Endothelial cell of umbilical vein (primary cell): ENCODE measurements around the gene AARS2. TPM values are rescaled to one million over a fixed set of nuclear protein-coding genes. Genes with fewer than 3 reads are reported as not detected.

Source experiments
- BruUV-seq: library from RNA; stranded (reverse); fragments of 400-500 nt; replicated peaks from 2 replicates; lab custom pipeline; 2021; lab: Mats Ljungman, UMichigan
- CTCF ChIA-PET: fragments of 300-600, 350-600 bp; sonication (Branson Sonifier 250); formaldehyde crosslinking; loops from one replicate; lab custom pipeline; 2021; ENCODE audit warnings: antibody characterized with exemption, inconsistent platforms; lab: Charles Lee
- POLR2A ChIA-PET: fragments of 300-600, 350-600 bp; sonication (Branson Sonifier 250); formaldehyde crosslinking; loops from one replicate; lab custom pipeline; 2021; ENCODE audit warnings: antibody characterized with exemption, inconsistent platforms; lab: Charles Lee
- DNase-seq: peaks from one replicate; pipeline ENCODE4 v3.0.0-alpha.2; 2011; ENCODE audit warnings: low read depth, low spot score
- FAIRE-seq: peaks from 2 replicates; lab custom pipeline; 2011; peaks lifted over from hg19 to GRCh38; lab: Jason Lieb, UNC
- H2AFZ ChIP-seq: 2 replicates; pipeline ENCODE4 v1.6.0; 2012; ENCODE audit warnings: low read depth, low read length, control low read depth, inconsistent platforms
- H3K27ac ChIP-seq: 2 replicates; pipeline ENCODE4 v1.5.1; 2011; ENCODE audit warnings: low read depth, mild to moderate bottlenecking, control low read depth, low read length, moderate library complexity; ENCODE audit not compliant: insufficient read depth
- H3K27me3 ChIP-seq, 2 experiments: 2 replicates each; pipeline versions ENCODE4 v1.6.0 to v1.6.1; 2011; ENCODE audit warnings: low read length in 2 of 2, mixed read lengths in 1 of 2; ENCODE audit not compliant: control insufficient read depth in 2 of 2, insufficient read depth in 2 of 2
- H3K36me3 ChIP-seq, 2 experiments: 2 replicates in 1 of 2; 3 replicates in 1 of 2; pipeline ENCODE4 v1.5.1; 2011; ENCODE audit warnings: low read length in 2 of 2, mild to moderate bottlenecking in 1 of 2, moderate library complexity in 1 of 2; ENCODE audit not compliant: control insufficient read depth in 2 of 2, insufficient read depth in 2 of 2; ENCODE audit errors: extremely low read depth in 1 of 2
- H3K4me1 ChIP-seq: 3 replicates; pipeline ENCODE4 v1.5.1; 2011; ENCODE audit warnings: mild to moderate bottlenecking, low read length; ENCODE audit not compliant: control insufficient read depth, insufficient read depth; ENCODE audit errors: extremely low read depth
- H3K4me2 ChIP-seq: 2 replicates; pipeline ENCODE4 v1.6.1; 2011; ENCODE audit warnings: low read length, control low read depth, mixed read lengths; ENCODE audit not compliant: insufficient read depth
- H3K4me3 ChIP-seq, 3 experiments: fragments of 200-600 bp in 1 of 3; sonication (generic), shearing (Covaris generic) in 1 of 3; replicated peaks in 1 of 3; 2 replicates each; pipeline ENCODE4 v1.5.1; 2011 to 2016; ENCODE audit warnings: control low read depth in 3 of 3, low read length in 3 of 3, mild to moderate bottlenecking in 2 of 3, inconsistent platforms in 1 of 3, low read depth in 1 of 3, moderate library complexity in 1 of 3; ENCODE audit not compliant: insufficient read depth in 1 of 3
- H3K79me2 ChIP-seq: 2 replicates; pipeline ENCODE4 v1.6.0; 2012; ENCODE audit warnings: low read length, inconsistent platforms; ENCODE audit not compliant: control insufficient read depth, insufficient read depth
- H3K9ac ChIP-seq: replicated peaks from 2 replicates; pipeline ENCODE3; 2011; ENCODE audit warnings: low read length, control low read depth; ENCODE audit not compliant: insufficient read depth; ENCODE audit errors: extremely low read depth
- H3K9me1 ChIP-seq: replicated peaks from 3 replicates; pipeline ENCODE4 v1.6.0; 2011; ENCODE audit warnings: mild to moderate bottlenecking, low read length; ENCODE audit not compliant: control insufficient read depth, insufficient read depth; ENCODE audit errors: extremely low read depth
- H3K9me3 ChIP-seq: replicated peaks from 2 replicates; pipeline ENCODE4 v1.5.1; 2012; ENCODE audit warnings: low read length, inconsistent platforms; ENCODE audit not compliant: control insufficient read depth, insufficient read depth
- H4K20me1 ChIP-seq: replicated peaks from 2 replicates; pipeline ENCODE3; 2011; ENCODE audit warnings: mild to moderate bottlenecking, low read length; ENCODE audit not compliant: control insufficient read depth, insufficient read depth; ENCODE audit errors: extremely low read depth
- CTCF ChIP-seq, 2 donors: IDR thresholded peaks; 1 replicate in 1 of 2; 2 replicates in 1 of 2; pipeline ENCODE4 v1.5.1; 2011; ENCODE audit warnings: low read length in 2 of 2, mild to moderate bottlenecking in 2 of 2, moderate library complexity in 2 of 2, control low read depth in 1 of 2, inconsistent platforms in 1 of 2, low read depth in 1 of 2; ENCODE audit not compliant: insufficient read depth in 1 of 2; ENCODE audit errors: extremely low read depth in 1 of 2
- EZH2 ChIP-seq: IDR thresholded peaks from 2 replicates; pipeline ENCODE4 v1.6.1; 2012; ENCODE audit warnings: borderline replicate concordance, low read depth, mild to moderate bottlenecking, moderate library complexity, low read length, inconsistent platforms; ENCODE audit not compliant: severe bottlenecking
- FOS ChIP-seq: IDR thresholded peaks from 2 replicates; pipeline ENCODE4 v1.6.1; 2011; ENCODE audit warnings: mild to moderate bottlenecking, low read length, moderate library complexity, borderline replicate concordance; ENCODE audit not compliant: insufficient read depth
- GATA2 ChIP-seq: IDR thresholded peaks from 2 replicates; pipeline ENCODE4 v1.7.0; 2011; ENCODE audit warnings: low read depth, mild to moderate bottlenecking, moderate library complexity, mixed read lengths, low read length; ENCODE audit not compliant: insufficient read length, insufficient read depth
- JUN ChIP-seq: IDR thresholded peaks from 2 replicates; pipeline ENCODE4 v1.6.1; 2011; ENCODE audit warnings: borderline replicate concordance, low read depth; ENCODE audit not compliant: insufficient read length, insufficient read depth
- MAX ChIP-seq: IDR thresholded peaks from 2 replicates; pipeline ENCODE4 v1.6.1; 2011; ENCODE audit not compliant: insufficient read depth, insufficient read length
- MYC ChIP-seq: IDR thresholded peaks from one replicate; pipeline ENCODE4 v1.6.1; 2011; ENCODE audit warnings: mild to moderate bottlenecking, low read depth, low read length
- POLR2A ChIP-seq: IDR thresholded peaks from 2 replicates; pipeline ENCODE4 v1.6.1; 2012; ENCODE audit warnings: low read depth, mild to moderate bottlenecking, control low read depth, low read length
- POLR2AphosphoS5 ChIP-seq: IDR thresholded peaks from 2 replicates; pipeline ENCODE4 v1.6.1; 2012; ENCODE audit warnings: low read depth, mild to moderate bottlenecking, control low read depth, low read length, moderate library complexity; ENCODE audit not compliant: insufficient read depth
- dilution Hi-C: fragments of 300-500 bp; cut with MboI; formaldehyde crosslinking; loops from one replicate; pipeline ENCODE4 v1.15.0; 2019; ENCODE audit warnings: low sequenced_read_pairs; ENCODE audit not compliant: extremely low pct_ligation_motif_present
- intact Hi-C: fragments of 100-400 bp; cut with micrococcal nuclease; formaldehyde crosslinking; loops from one replicate; pipeline ENCODE4 v1.10.0; 2022
- polyA plus RNA-seq, 4 experiments: library from polyadenylated mRNA; depleted of rRNA in 3 of 4; stranded (reverse) in 3 of 4; unstranded in 1 of 4; fragments of >200 nt; gene quantifications; 2 replicates each; pipeline versions ENCODE4 v1.2.1 to v1.2.3, GENCODE V29; 2011 to 2012; ENCODE audit warnings: missing spikeins in 1 of 4
- total RNA-seq: library from RNA; stranded (reverse); gene quantifications from 2 replicates; pipeline ENCODE4 v1.2.3, GENCODE V29; 2021

AARS2 gene
- total and polyA plus RNA-seq, 2 donors (not counting 3 experiments of a cell fraction or from before 2014, with no cell fraction given): 8.3 to 17.9 TPM

DNA sequence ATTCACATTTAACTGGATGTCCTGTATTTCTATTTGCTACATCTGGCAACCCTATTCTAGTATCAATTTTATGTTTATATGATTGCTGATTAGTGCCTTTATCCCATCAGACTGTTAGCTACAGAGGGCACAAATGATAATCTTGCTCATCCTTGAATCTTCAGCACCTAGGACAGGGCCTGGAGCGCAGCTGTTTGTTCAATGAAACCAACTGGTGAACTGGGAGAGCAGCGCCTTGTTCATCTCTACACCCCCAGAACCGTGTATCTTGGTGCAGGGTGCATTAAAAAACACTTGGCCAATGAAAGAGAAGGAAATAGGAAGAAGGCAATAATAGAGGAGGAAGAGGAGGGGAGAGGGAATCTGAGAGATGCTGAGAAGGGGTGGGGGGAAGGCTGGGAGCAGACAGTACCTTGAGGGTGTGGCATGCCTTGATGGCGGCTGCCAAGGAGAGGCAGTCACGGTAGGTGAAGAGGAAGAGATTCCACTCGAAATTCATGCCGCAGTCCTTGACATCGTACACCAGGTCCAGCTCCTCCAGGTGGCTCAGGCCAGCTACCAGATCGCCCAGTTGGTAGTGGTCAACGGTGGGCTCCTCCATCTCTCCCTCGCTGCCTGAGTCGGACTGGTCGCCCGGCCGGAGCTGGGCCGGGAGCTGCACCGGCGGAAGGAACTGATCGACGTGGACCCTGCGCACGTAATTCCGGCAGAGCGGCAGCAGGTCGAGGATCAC lies 27.4 kb downstream of the AARS2 start:
- Histone ChIP-seq H3K9me3 (no peaks in the 10 kb centered on the region), H2AFZ (no peak overlapping the region), H3K4me2 (no peak overlapping the region), H3K79me2 (no peaks in the 10 kb centered on the region), H3K36me3 (no peaks in the 10 kb centered on the region), H4K20me1 (no peaks in the 10 kb centered on the region), H3K9me1 (no peaks in the 10 kb centered on the region), H3K27me3 (peaks cover 5 to 6% of the 10 kb centered on the region in 2 experiments), H3K4me1 (no peaks in the 10 kb centered on the region), H3K4me3 (no peak overlapping the region), H3K9ac (no peak overlapping the region), H3K27ac (no peak overlapping the region)
- POLR2A ChIA-PET: no interaction called here
- dilution Hi-C loops (no loop called here), intact Hi-C loops (no loop called here)
- no TSS peak for BruUV-seq
- DNase-seq (no peak), FAIRE-seq (no peak)
- CTCF ChIA-PET: interaction anchor here (0.5 to 1.0 kb wide), 5 partner anchors 15 to 224 kb away, joined by 3 to 7 read pairs (median 3); partner anchors contain the start of gene AARS2
- TF ChIP-seq FOS: no peak
- no peak for TF ChIP-seq MAX
- no peak for TF ChIP-seq POLR2AphosphoS5
- no peak for TF ChIP-seq MYC
- no peak for TF ChIP-seq EZH2
- no peak for TF ChIP-seq GATA2
- TF ChIP-seq CTCF (IDR thresholded peaks at IDR 0.05; ENCODE audit: extremely low read depth in 1 of 2, insufficient read depth in 1 of 2, low read depth in 1 of 2, low read length in 2 of 2): no peak
- no peak for TF ChIP-seq POLR2A
- TF ChIP-seq JUN: no peak
